Left ventricle myocardium inferior (tissue), 1 donor: ENCODE measurements around the gene DUOX1. TPM values are rescaled to one million over a fixed set of nuclear protein-coding genes. Genes with fewer than 3 reads are reported as not detected.

Source experiments
- DNase-seq: peaks from one replicate; pipeline ENCODE4 v3.0.0-alpha.2; 2020
- H3K27ac ChIP-seq: fragments of 200-600 bp; replicated peaks from 2 replicates; pipeline ENCODE4 v1.8.0; 2021
- H3K27me3 ChIP-seq: fragments of 200-600 bp; 2 replicates; pipeline ENCODE4 v1.8.0; 2021; ENCODE audit warnings: low read depth
- H3K36me3 ChIP-seq: fragments of 200-600 bp; 2 replicates; pipeline ENCODE4 v1.8.0; 2021
- H3K4me1 ChIP-seq: fragments of 200-600 bp; 2 replicates; pipeline ENCODE4 v1.8.0; 2021
- H3K4me3 ChIP-seq: fragments of 200-600 bp; 2 replicates; pipeline ENCODE4 v1.8.0; 2021; ENCODE audit warnings: mild to moderate bottlenecking, moderate library complexity
- H3K9me3 ChIP-seq: fragments of 200-600 bp; replicated peaks from 2 replicates; pipeline ENCODE4 v1.8.0; 2021
- CTCF ChIP-seq: fragments of 200-600 bp; IDR thresholded peaks from 2 replicates; pipeline ENCODE4 v1.8.0; 2021; ENCODE audit warnings: antibody characterized with exemption, mild to moderate bottlenecking, borderline replicate concordance
- intact Hi-C: fragments of 100-400 bp; cut with micrococcal nuclease; formaldehyde crosslinking; loops from one replicate; pipeline ENCODE4 v1.11.0; 2022
- total RNA-seq: library from RNA; stranded (reverse); fragmentation: NEBNext Ultra II Directional; extraction: Animal tissue kit (Norgen Biotek cat#: 25700); gene quantifications from one replicate; pipeline ENCODE4 v1.2.1, GENCODE V29; 2021
- donor health status: DM: no; HTN: yes; CAD: no; lungs with severe emphysema.

Gene DUOX1
- total RNA-seq, 1 donor from 2014 or later: 0.80 TPM

- H3K9me3 ChIP-seq: no peaks in the 10 kb centered on the region
- H3K27ac ChIP-seq: no peak overlapping the region
- no peaks in the 10 kb centered on the region for H3K36me3 ChIP-seq
- no peak overlapping the region for H3K4me3 ChIP-seq
- intact Hi-C loops: no loop called here
- H3K4me1 ChIP-seq: peaks cover 7% of the 10 kb centered on the region
- peaks cover 36% of the 10 kb centered on the region for H3K27me3 ChIP-seq
- no peak for DNase-seq
- TF ChIP-seq CTCF: no peak
These were observed 9.3 kb downstream of the DUOX1 start for GRCh38 chr15:45138814-45139765.

GRCh38 chr15:45139770-45140169, 10.0 kb downstream of the DUOX1 start:
- Histone ChIP-seq H3K36me3 (no peaks in the 10 kb centered on the region), H3K27ac (no peak overlapping the region), H3K9me3 (no peaks in the 10 kb centered on the region), H3K4me3 (no peak overlapping the region), H3K4me1 (peaks cover 7% of the 10 kb centered on the region), H3K27me3 (peaks cover 29% of the 10 kb centered on the region)
- intact Hi-C loops: no loop called here
- no peak for DNase-seq
- no peak for TF ChIP-seq CTCF

GRCh38 chr15:45140557-45141250, 10.9 kb downstream of the DUOX1 start:
- Histone ChIP-seq H3K27me3 (peaks cover 21% of the 10 kb centered on the region), H3K27ac (no peak overlapping the region)
- intact Hi-C loops: no loop called here

GRCh38 chr15:45141386-45141785, 11.6 kb downstream of the DUOX1 start:
- TF ChIP-seq CTCF: no peak
- Histone ChIP-seq H3K36me3 (no peaks in the 10 kb centered on the region), H3K9me3 (no peaks in the 10 kb centered on the region), H3K4me1 (no peaks in the 10 kb centered on the region), H3K27ac (no peak overlapping the region), H3K4me3 (no peak overlapping the region), H3K27me3 (peaks cover 16% of the 10 kb centered on the region)
- intact Hi-C loops: no loop called here
- no peak for DNase-seq

More at GRCh38 chr15:45140557-45141250, 10.9 kb downstream of the DUOX1 start:
- no peaks in the 10 kb centered on the region for H3K4me1 ChIP-seq
- TF ChIP-seq CTCF: no peak
- no peak for DNase-seq
- H3K4me3 ChIP-seq: no peak overlapping the region
- no peaks in the 10 kb centered on the region for H3K36me3 ChIP-seq
- H3K9me3 ChIP-seq: no peaks in the 10 kb centered on the region

- intact Hi-C loops: no loop called here
- no peak overlapping the region for H3K27ac ChIP-seq
- H3K27me3 ChIP-seq: peaks cover 6% of the 10 kb centered on the region
- no peak for DNase-seq
- no peak overlapping the region for H3K4me3 ChIP-seq
- no peaks in the 10 kb centered on the region for H3K36me3 ChIP-seq
- H3K4me1 ChIP-seq: no peaks in the 10 kb centered on the region
- no peak for TF ChIP-seq CTCF
- no peaks in the 10 kb centered on the region for H3K9me3 ChIP-seq
These were observed 13.3 kb downstream of the DUOX1 start for GRCh38 chr15:45143056-45143455.
